NCI-H524 (cell line): Measurements from ENCODE around the gene EHD1.
A peak's percentile ranks its signal among the peaks of the same experiment; 100 is the strongest.

Experiments used
- DNase-seq, 2 experiments: peaks; one replicate each; lab custom pipeline; 2025; lab: John Stamatoyannopoulos, UW

EHD1 gene

GRCh38 chr11:64842851-64843685 lies 35.4 kb downstream of the EHD1 start:
- no peak for DNase-seq

- no peak for DNase-seq
Observed at GRCh38 chr11:64842366-64842759, 36.1 kb downstream of the EHD1 start.

GRCh38 chr11:64841592-64842365 lies 36.6 kb downstream of the EHD1 start:
- no peak for DNase-seq

GRCh38 chr11:64839887-64840782 lies 38.3 kb downstream of the EHD1 start:
- DNase-seq, result no peak

GRCh38 chr11:64839335-64839734 lies 39.1 kb downstream of the EHD1 start:
- no peak for DNase-seq

- no peak for DNase-seq
Observed at GRCh38 chr11:64838600-64839334, 39.7 kb downstream of the EHD1 start.

GRCh38 chr11:64837887-64838351 lies 40.5 kb downstream of the EHD1 start:
- no peak for DNase-seq

- DNase-seq, result no peak
Observed at GRCh38 chr11:64836448-64837072, 41.9 kb downstream of the EHD1 start.

- no peak for DNase-seq
Observed at GRCh38 chr11:64835616-64836447, 42.6 kb downstream of the EHD1 start.

- DNase-seq, result no peak
Observed at GRCh38 chr11:64834723-64835615, 43.5 kb downstream of the EHD1 start.

GRCh38 chr11:64834031-64834722 lies 44.2 kb downstream of the EHD1 start:
- DNase-seq, result no peak

GRCh38 chr11:64833509-64833908 lies 44.9 kb downstream of the EHD1 start:
- DNase-seq, result no peak

GRCh38 chr11:64833198-64833502 lies 45.3 kb downstream of the EHD1 start:
- DNase-seq, result no peak

GRCh38 chr11:64832467-64833197 lies 45.8 kb downstream of the EHD1 start:
- DNase-seq, result no peak

GRCh38 chr11:64831411-64831891 lies 47.0 kb downstream of the EHD1 start:
- DNase-seq, result peak; percentile 59 to 81

- no peak for DNase-seq
Observed at GRCh38 chr11:64829536-64830251, 48.7 kb downstream of the EHD1 start.

- DNase-seq, result no peak
Observed at GRCh38 chr11:64827451-64827839, 51.0 kb downstream of the EHD1 start.
